K562 (cell line): ENCODE data around the gene ARHGAP42. TPM values are rescaled to one million over a fixed set of nuclear protein-coding genes. Genes with fewer than 3 reads are reported as not detected.

Experiments
- CCAR2 ChIP-seq: fragments of 200-400 bp; formaldehyde crosslinking; IDR thresholded peaks from 2 replicates; pipeline ENCODE4 v1.6.1; 2017; ENCODE audit warnings: mild to moderate bottlenecking, low read depth, low read length
- NFXL1 ChIP-seq: fragments of 450-650 bp; formaldehyde crosslinking; IDR thresholded peaks from 2 replicates; pipeline ENCODE4 v1.4.0; 2021; ENCODE audit warnings: mild to moderate bottlenecking
- PHF8 ChIP-seq: fragments of 200-600 bp; sonication (generic); IDR thresholded peaks from 2 replicates; pipeline ENCODE4 v1.6.1; 2012; ENCODE audit warnings: mixed run types, mild to moderate bottlenecking, inconsistent platforms, low read length, moderate library complexity, borderline replicate concordance
- STAT5B ChIP-seq: fragments of 250-450 bp; sonication (Bioruptor Pico); IDR thresholded peaks from 2 replicates; pipeline ENCODE4 v1.8.0; 2021; ENCODE audit warnings: mild to moderate bottlenecking, inconsistent platforms
- ZNF644 ChIP-seq: fragments of 200-800 bp; sonication (Bioruptor generic); IDR thresholded peaks from 2 replicates; pipeline ENCODE4 v1.6.1; 2016; ENCODE audit warnings: low read depth, missing genetic modification characterization, missing compliant biosample characterization
- ZNF76 ChIP-seq: fragments of 250-450 bp; sonication (Bioruptor Pico); IDR thresholded peaks from 2 replicates; pipeline ENCODE4 v1.4.0; 2020; ENCODE audit warnings: mild to moderate bottlenecking, moderate library complexity, borderline replicate concordance
- polyA plus RNA-seq, 8 experiments: library from polyadenylated mRNA; depleted of rRNA in 4 of 8; stranded (reverse) in 5 of 8; unstranded in 3 of 8; fragments of >200 nt; fragmentation: Nextera tagmentation in 2 of 8; fragmentation: Illumina TruSeq in 1 of 8; extraction: Ambion mirVana in 2 of 8; extraction: Trizol in 1 of 8; gene quantifications; 2 replicates each; pipeline versions ENCODE4 v1.2.1 to v1.2.3, GENCODE V29; 2011 to 2014; ENCODE audit warnings: inconsistent platforms in 1 of 8, missing spikeins in 1 of 8
- total RNA-seq, 7 experiments: library from RNA; depleted of rRNA in 6 of 7; stranded (reverse); fragments of >200 nt in 6 of 7; fragmentation: Illumina TruSeq in 2 of 7; extraction: Trizol in 2 of 7; gene quantifications; 2 replicates each; pipeline versions ENCODE4 v1.2.1 to v1.2.3, GENCODE V29; 2011 to 2021; ENCODE audit warnings: low replicate concordance in 1 of 7
- TF ChIP-seq, protein P1 (sequence below): fragments of 450-650 bp; IDR thresholded peaks from 2 replicates; pipeline ENCODE4 v1.6.1; 2016; ENCODE audit warnings: mild to moderate bottlenecking, moderate library complexity
- TF ChIP-seq, protein P2 (sequence below): fragments of 250-450 bp; sonication (Bioruptor Pico); IDR thresholded peaks from 2 replicates; pipeline ENCODE4 v1.4.0; 2020
- TF ChIP-seq, protein P3 (sequence below): sonication (generic); formaldehyde crosslinking; IDR thresholded peaks from 2 replicates; pipeline ENCODE4 v1.8.1; 2023; ENCODE audit warnings: missing genetic modification reagents, mild to moderate bottlenecking, borderline replicate concordance

Gene ARHGAP42
- total and polyA plus RNA-seq, 9 of the 15 experiments (the other 6 are each of a cell fraction or from before 2014, with no cell fraction given), result 0.95 to 6.1 (median 2.4) TPM

DNA sequence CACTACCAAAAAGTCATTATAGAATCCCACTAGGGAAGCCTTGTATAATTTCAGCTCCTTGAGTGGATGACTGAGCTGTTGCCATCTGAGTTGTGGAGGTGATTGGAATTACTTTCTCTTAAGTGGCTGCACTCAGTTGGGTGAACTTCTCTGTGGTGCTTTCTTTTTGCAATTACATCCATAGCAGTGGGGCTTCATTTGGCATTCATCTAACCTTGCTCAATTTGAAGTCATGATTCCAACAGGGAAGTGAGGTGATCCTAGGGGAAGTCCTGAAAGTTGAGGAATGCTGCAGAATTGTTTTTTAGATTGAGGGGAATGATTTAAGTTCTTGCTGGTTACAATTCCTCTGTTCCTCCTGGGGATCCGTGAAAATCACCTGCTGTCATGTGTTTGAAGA, 39.6 kb downstream of the ARHGAP42 start (continued):
- TF ChIP-seq, protein P1, sequence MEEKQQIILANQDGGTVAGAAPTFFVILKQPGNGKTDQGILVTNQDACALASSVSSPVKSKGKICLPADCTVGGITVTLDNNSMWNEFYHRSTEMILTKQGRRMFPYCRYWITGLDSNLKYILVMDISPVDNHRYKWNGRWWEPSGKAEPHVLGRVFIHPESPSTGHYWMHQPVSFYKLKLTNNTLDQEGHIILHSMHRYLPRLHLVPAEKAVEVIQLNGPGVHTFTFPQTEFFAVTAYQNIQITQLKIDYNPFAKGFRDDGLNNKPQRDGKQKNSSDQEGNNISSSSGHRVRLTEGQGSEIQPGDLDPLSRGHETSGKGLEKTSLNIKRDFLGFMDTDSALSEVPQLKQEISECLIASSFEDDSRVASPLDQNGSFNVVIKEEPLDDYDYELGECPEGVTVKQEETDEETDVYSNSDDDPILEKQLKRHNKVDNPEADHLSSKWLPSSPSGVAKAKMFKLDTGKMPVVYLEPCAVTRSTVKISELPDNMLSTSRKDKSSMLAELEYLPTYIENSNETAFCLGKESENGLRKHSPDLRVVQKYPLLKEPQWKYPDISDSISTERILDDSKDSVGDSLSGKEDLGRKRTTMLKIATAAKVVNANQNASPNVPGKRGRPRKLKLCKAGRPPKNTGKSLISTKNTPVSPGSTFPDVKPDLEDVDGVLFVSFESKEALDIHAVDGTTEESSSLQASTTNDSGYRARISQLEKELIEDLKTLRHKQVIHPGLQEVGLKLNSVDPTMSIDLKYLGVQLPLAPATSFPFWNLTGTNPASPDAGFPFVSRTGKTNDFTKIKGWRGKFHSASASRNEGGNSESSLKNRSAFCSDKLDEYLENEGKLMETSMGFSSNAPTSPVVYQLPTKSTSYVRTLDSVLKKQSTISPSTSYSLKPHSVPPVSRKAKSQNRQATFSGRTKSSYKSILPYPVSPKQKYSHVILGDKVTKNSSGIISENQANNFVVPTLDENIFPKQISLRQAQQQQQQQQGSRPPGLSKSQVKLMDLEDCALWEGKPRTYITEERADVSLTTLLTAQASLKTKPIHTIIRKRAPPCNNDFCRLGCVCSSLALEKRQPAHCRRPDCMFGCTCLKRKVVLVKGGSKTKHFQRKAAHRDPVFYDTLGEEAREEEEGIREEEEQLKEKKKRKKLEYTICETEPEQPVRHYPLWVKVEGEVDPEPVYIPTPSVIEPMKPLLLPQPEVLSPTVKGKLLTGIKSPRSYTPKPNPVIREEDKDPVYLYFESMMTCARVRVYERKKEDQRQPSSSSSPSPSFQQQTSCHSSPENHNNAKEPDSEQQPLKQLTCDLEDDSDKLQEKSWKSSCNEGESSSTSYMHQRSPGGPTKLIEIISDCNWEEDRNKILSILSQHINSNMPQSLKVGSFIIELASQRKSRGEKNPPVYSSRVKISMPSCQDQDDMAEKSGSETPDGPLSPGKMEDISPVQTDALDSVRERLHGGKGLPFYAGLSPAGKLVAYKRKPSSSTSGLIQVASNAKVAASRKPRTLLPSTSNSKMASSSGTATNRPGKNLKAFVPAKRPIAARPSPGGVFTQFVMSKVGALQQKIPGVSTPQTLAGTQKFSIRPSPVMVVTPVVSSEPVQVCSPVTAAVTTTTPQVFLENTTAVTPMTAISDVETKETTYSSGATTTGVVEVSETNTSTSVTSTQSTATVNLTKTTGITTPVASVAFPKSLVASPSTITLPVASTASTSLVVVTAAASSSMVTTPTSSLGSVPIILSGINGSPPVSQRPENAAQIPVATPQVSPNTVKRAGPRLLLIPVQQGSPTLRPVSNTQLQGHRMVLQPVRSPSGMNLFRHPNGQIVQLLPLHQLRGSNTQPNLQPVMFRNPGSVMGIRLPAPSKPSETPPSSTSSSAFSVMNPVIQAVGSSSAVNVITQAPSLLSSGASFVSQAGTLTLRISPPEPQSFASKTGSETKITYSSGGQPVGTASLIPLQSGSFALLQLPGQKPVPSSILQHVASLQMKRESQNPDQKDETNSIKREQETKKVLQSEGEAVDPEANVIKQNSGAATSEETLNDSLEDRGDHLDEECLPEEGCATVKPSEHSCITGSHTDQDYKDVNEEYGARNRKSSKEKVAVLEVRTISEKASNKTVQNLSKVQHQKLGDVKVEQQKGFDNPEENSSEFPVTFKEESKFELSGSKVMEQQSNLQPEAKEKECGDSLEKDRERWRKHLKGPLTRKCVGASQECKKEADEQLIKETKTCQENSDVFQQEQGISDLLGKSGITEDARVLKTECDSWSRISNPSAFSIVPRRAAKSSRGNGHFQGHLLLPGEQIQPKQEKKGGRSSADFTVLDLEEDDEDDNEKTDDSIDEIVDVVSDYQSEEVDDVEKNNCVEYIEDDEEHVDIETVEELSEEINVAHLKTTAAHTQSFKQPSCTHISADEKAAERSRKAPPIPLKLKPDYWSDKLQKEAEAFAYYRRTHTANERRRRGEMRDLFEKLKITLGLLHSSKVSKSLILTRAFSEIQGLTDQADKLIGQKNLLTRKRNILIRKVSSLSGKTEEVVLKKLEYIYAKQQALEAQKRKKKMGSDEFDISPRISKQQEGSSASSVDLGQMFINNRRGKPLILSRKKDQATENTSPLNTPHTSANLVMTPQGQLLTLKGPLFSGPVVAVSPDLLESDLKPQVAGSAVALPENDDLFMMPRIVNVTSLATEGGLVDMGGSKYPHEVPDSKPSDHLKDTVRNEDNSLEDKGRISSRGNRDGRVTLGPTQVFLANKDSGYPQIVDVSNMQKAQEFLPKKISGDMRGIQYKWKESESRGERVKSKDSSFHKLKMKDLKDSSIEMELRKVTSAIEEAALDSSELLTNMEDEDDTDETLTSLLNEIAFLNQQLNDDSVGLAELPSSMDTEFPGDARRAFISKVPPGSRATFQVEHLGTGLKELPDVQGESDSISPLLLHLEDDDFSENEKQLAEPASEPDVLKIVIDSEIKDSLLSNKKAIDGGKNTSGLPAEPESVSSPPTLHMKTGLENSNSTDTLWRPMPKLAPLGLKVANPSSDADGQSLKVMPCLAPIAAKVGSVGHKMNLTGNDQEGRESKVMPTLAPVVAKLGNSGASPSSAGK, result no peak
- TF ChIP-seq, protein P2, sequence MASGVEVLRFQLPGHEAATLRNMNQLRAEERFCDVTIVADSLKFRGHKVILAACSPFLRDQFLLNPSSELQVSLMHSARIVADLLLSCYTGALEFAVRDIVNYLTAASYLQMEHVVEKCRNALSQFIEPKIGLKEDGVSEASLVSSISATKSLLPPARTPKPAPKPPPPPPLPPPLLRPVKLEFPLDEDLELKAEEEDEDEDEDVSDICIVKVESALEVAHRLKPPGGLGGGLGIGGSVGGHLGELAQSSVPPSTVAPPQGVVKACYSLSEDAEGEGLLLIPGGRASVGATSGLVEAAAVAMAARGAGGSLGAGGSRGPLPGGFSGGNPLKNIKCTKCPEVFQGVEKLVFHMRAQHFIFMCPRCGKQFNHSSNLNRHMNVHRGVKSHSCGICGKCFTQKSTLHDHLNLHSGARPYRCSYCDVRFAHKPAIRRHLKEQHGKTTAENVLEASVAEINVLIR (CRISPR knock-in tag), result no peak
- no peak for TF ChIP-seq ZNF76 (CRISPR knock-in tag)
- no peak for TF ChIP-seq STAT5B (CRISPR knock-in tag)
- TF ChIP-seq, protein P3, sequence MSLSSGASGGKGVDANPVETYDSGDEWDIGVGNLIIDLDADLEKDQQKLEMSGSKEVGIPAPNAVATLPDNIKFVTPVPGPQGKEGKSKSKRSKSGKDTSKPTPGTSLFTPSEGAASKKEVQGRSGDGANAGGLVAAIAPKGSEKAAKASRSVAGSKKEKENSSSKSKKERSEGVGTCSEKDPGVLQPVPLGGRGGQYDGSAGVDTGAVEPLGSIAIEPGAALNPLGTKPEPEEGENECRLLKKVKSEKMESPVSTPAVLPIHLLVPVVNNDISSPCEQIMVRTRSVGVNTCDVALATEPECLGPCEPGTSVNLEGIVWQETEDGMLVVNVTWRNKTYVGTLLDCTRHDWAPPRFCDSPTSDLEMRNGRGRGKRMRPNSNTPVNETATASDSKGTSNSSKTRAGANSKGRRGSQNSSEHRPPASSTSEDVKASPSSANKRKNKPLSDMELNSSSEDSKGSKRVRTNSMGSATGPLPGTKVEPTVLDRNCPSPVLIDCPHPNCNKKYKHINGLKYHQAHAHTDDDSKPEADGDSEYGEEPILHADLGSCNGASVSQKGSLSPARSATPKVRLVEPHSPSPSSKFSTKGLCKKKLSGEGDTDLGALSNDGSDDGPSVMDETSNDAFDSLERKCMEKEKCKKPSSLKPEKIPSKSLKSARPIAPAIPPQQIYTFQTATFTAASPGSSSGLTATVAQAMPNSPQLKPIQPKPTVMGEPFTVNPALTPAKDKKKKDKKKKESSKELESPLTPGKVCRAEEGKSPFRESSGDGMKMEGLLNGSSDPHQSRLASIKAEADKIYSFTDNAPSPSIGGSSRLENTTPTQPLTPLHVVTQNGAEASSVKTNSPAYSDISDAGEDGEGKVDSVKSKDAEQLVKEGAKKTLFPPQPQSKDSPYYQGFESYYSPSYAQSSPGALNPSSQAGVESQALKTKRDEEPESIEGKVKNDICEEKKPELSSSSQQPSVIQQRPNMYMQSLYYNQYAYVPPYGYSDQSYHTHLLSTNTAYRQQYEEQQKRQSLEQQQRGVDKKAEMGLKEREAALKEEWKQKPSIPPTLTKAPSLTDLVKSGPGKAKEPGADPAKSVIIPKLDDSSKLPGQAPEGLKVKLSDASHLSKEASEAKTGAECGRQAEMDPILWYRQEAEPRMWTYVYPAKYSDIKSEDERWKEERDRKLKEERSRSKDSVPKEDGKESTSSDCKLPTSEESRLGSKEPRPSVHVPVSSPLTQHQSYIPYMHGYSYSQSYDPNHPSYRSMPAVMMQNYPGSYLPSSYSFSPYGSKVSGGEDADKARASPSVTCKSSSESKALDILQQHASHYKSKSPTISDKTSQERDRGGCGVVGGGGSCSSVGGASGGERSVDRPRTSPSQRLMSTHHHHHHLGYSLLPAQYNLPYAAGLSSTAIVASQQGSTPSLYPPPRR (CRISPR knock-in tag), result no peak
- TF ChIP-seq ZNF644 (tag), result no peak
- no peak for TF ChIP-seq PHF8
- TF ChIP-seq NFXL1, result no peak
- no peak for TF ChIP-seq CCAR2
- TF ChIP-seq, all 486 proteins: peak for 0
